ENCODE data around the gene WWC1. TPM values are rescaled to one million over a fixed set of nuclear protein-coding genes. Genes with fewer than 3 reads are reported as not detected.

Gene WWC1
- total RNA-seq, 2 experiments from 2014 or later, result 1.0 to 1.3 TPM

DNA sequence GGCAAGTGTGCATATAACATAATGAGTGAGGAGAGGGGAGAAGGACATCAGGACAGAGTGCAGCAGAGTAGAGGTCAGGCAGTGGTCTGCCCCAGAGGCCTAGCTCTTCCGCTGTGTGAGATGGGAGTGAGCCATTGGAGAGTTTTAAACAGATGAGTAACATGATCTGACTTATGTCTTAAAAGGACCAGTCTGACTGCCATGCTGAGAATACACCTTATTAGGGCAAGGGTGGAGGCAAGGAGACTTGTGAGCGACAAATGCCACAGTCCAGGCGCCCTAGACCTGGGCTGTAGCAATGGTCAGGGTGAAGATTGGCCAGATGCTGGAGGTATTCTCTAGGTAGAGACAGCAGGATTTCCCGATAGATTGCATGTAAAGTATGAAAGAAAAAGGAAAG is 83.1 kb downstream of the WWC1 start:
- Histone ChIP-seq H3K4me3 (ENCODE audit: low read length) (no peak overlapping the region), H3K27ac (ENCODE audit: low read depth in 1 of 2, low read length in 2 of 2) (no peak overlapping the region), H3K36me3 (ENCODE audit: insufficient read depth, low read length) (no peaks in the 10 kb centered on the region), H3K9me3 (ENCODE audit: control insufficient read depth in 1 of 2, insufficient read depth in 1 of 2, low read length in 2 of 2) (no peaks in the 10 kb centered on the region), H3K27me3 (ENCODE audit: control insufficient read depth in 1 of 2, insufficient read depth in 2 of 2, low read length in 2 of 2) (no peaks in the 10 kb centered on the region), H3K4me1 (ENCODE audit: insufficient read depth, low read length) (no peaks in the 10 kb centered on the region)
- intact Hi-C loops (cut with DNase I, micrococcal nuclease), result no loop called here
- H3K9me3 Mint-ChIP-seq, result no peaks in the 10 kb centered on the region
- TF ChIP-seq CTCF (IDR thresholded peaks at IDR 0.05), result no peak
- H3K27me3 Mint-ChIP-seq, result no peaks in the 10 kb centered on the region
- DNase-seq (no peak), ATAC-seq (ENCODE audit: poor library complexity) (no peak)
- no peak overlapping the region for H3K4me3 Mint-ChIP-seq
- H3K4me1 Mint-ChIP-seq (ENCODE audit: low read depth), result peaks cover 11% of the 10 kb centered on the region
- POLR2A ChIA-PET, result no interaction called here
- no peaks in the 10 kb centered on the region for H3K36me3 Mint-ChIP-seq (ENCODE audit: low read depth)
- H3K27ac Mint-ChIP-seq, result no peak overlapping the region
- CTCF ChIA-PET, result no interaction called here

DNA sequence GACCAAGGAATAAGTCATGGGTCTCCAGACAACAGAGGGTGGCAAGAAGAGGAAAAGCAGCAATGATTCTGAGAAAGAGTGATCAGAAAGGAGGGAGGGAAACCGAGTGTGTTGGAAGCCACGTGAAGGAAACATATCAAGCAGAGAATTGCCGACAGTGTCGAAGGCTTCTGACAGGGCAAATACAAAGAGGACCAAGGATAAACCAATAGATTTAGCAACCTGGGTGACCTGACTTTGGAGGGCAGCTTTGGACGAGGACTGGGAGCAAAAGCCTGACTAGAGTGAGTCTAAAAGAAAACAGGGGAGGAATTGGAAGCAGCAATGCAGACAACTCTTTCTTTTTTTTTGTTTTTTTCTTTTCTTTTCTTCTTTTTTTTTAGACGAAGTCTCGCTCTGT is 83.8 kb downstream of the WWC1 start:
- no peak overlapping the region for H3K4me3 ChIP-seq (ENCODE audit: low read length)
- ChIA-PET CTCF (no interaction called here), POLR2A (no interaction called here)

DNA sequence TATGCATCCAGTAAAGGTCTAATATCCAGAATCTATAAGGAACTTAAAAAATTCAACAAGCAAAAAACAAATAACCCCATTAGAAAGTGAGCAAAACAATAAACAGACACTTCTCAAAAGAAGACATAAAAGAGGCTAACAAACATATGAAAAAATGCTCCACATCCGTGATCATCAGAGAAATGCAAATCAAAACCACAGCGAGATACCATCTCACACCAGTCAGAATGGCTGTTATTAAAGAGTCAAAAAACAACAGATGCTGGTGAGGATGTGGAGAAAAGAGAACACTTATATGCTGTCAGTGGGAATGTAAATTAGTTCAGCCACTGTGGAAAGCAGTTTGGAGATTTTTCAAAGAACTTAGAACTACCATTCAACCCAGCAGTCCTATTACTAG is 86.1 kb downstream of the WWC1 start:
- Mint-ChIP-seq H3K36me3 (ENCODE audit: low read depth) (no peaks in the 10 kb centered on the region), H3K4me3 (no peak overlapping the region), H3K4me1 (ENCODE audit: low read depth) (peaks cover 16% of the 10 kb centered on the region), H3K9me3 (no peaks in the 10 kb centered on the region), H3K27me3 (no peaks in the 10 kb centered on the region), H3K27ac (no peak overlapping the region)
- H3K27me3 ChIP-seq (ENCODE audit: control insufficient read depth in 1 of 2, insufficient read depth in 2 of 2, low read length in 2 of 2), result no peaks in the 10 kb centered on the region
- H3K4me1 ChIP-seq (ENCODE audit: insufficient read depth, low read length), result peaks cover 3% of the 10 kb centered on the region
- ChIA-PET POLR2A (interaction anchor here (0.9 kb wide), 1 partner anchor 85 kb away, joined by 3 read pairs; no protein-coding TSS in a partner anchor), CTCF (interaction anchor here (0.5 kb wide), 1 partner anchor 73 kb away, joined by 3 read pairs; no protein-coding TSS in a partner anchor)
- ATAC-seq (ENCODE audit: poor library complexity) (no peak), DNase-seq (peak in 3 of 14 experiments; percentile 38 to 85 (median 65))
- no peaks in the 10 kb centered on the region for H3K36me3 ChIP-seq (ENCODE audit: insufficient read depth, low read length)
- TF ChIP-seq CTCF (IDR thresholded peaks at IDR 0.05), result no peak
- intact Hi-C loops (cut with DNase I, micrococcal nuclease), result no loop called here
- H3K27ac ChIP-seq (ENCODE audit: low read depth in 1 of 2, low read length in 2 of 2), result no peak overlapping the region
- no peak overlapping the region for H3K4me3 ChIP-seq (ENCODE audit: low read length)
- no peaks in the 10 kb centered on the region for H3K9me3 ChIP-seq (ENCODE audit: control insufficient read depth in 1 of 2, insufficient read depth in 1 of 2, low read length in 2 of 2)

More for the DNA sequence above, 83.8 kb downstream of the WWC1 start:
- no peaks in the 10 kb centered on the region for H3K9me3 Mint-ChIP-seq
- ATAC-seq (ENCODE audit: poor library complexity) (no peak), DNase-seq (no peak)
- no peak overlapping the region for H3K4me3 Mint-ChIP-seq
- peaks cover 11% of the 10 kb centered on the region for H3K4me1 Mint-ChIP-seq (ENCODE audit: low read depth)
- no peak for TF ChIP-seq CTCF (IDR thresholded peaks at IDR 0.05)
- no peak overlapping the region for H3K27ac Mint-ChIP-seq
- no peaks in the 10 kb centered on the region for H3K9me3 ChIP-seq (ENCODE audit: control insufficient read depth in 1 of 2, insufficient read depth in 1 of 2, low read length in 2 of 2)
- H3K27ac ChIP-seq (ENCODE audit: low read depth in 1 of 2, low read length in 2 of 2), result no peak overlapping the region
- no peaks in the 10 kb centered on the region for H3K36me3 Mint-ChIP-seq (ENCODE audit: low read depth)
- H3K4me1 ChIP-seq (ENCODE audit: insufficient read depth, low read length), result no peaks in the 10 kb centered on the region
- no peaks in the 10 kb centered on the region for H3K27me3 Mint-ChIP-seq
- intact Hi-C loops (cut with DNase I, micrococcal nuclease), result no loop called here
- H3K36me3 ChIP-seq (ENCODE audit: insufficient read depth, low read length), result no peaks in the 10 kb centered on the region
- no peaks in the 10 kb centered on the region for H3K27me3 ChIP-seq (ENCODE audit: control insufficient read depth in 1 of 2, insufficient read depth in 2 of 2, low read length in 2 of 2)
